Measurements from ENCODE around the gene SCIN.
"Not testable (repeated sequence)": the region's sequence is repeated elsewhere in the genome, so short reads cannot be mapped to it uniquely, and the experiment has no call there.

Gene SCIN

GRCh38 chr7:12570534-12571461 lies at the start of gene SCIN:
Gene SCIN, plus strand, starts transcription at chr7:12570720. Its CDS starts 67 bp downstream, at chr7:12570787.
- DNase-seq, result peak; percentile 33

- DNase-seq, result no peak
Measured at GRCh38 chr7:12524794-12525386, 45.6 kb upstream of the SCIN start.

GRCh38 chr7:12526693-12527092 lies 43.8 kb upstream of the SCIN start:
- DNase-seq, result not testable (repeated sequence)

GRCh38 chr7:12527670-12528069 lies 42.9 kb upstream of the SCIN start:
- not testable (repeated sequence) for DNase-seq

- DNase-seq, result no peak
Measured at GRCh38 chr7:12529971-12530710, 40.4 kb upstream of the SCIN start.

GRCh38 chr7:12531784-12532183 lies 38.7 kb upstream of the SCIN start:
- no peak for DNase-seq

- no peak for DNase-seq
Measured at GRCh38 chr7:12534046-12534445, 36.5 kb upstream of the SCIN start.

GRCh38 chr7:12539681-12540080 lies 30.8 kb upstream of the SCIN start:
- no peak for DNase-seq

GRCh38 chr7:12540850-12541249 lies 29.7 kb upstream of the SCIN start:
- DNase-seq, result no peak

- DNase-seq, result no peak
Measured at GRCh38 chr7:12543586-12543985, 26.9 kb upstream of the SCIN start.

GRCh38 chr7:12549106-12549505 lies 21.4 kb upstream of the SCIN start:
- DNase-seq, result no peak

- DNase-seq, result no peak
Measured at GRCh38 chr7:12550956-12551355, 19.6 kb upstream of the SCIN start.

- DNase-seq, result no peak
Measured at GRCh38 chr7:12552876-12553275, 17.6 kb upstream of the SCIN start.

GRCh38 chr7:12553416-12553815 lies 17.1 kb upstream of the SCIN start:
- no peak for DNase-seq

GRCh38 chr7:12554351-12554750 lies 16.2 kb upstream of the SCIN start:
- DNase-seq, result no peak

GRCh38 chr7:12554872-12555271 lies 15.6 kb upstream of the SCIN start:
- DNase-seq, result no peak

GRCh38 chr7:12555695-12556094 lies 14.8 kb upstream of the SCIN start:
- not testable (repeated sequence) for DNase-seq

GRCh38 chr7:12556139-12556792 lies 14.3 kb upstream of the SCIN start:
- DNase-seq, result not testable (repeated sequence)

GRCh38 chr7:12557282-12557681 lies 13.2 kb upstream of the SCIN start:
- DNase-seq, result no peak

- DNase-seq, result no peak
Measured at GRCh38 chr7:12564996-12565764, 5.3 kb upstream of the SCIN start.

GRCh38 chr7:12565873-12566272 lies 4.6 kb upstream of the SCIN start:
- DNase-seq, result no peak

GRCh38 chr7:12567015-12567414 lies 3.5 kb upstream of the SCIN start:
- DNase-seq, result no peak
